HG03558 (cell line): ENCODE results near the gene PRM2.

ENCODE experiments used
- ATAC-seq: cut with Tn5 transposase; IDR thresholded peaks from one replicate; pipeline ENCODE4 v1.9.1; 2021; ENCODE audit warnings: moderate number of reproducible peaks; ENCODE audit not compliant: unreplicated experiment; ENCODE audit errors: extremely low read depth

The PRM2 gene

GRCh38 chr16:11276143-11276895 is at the start of gene PRM2:
Gene PRM2 (minus strand): TSS chr16:11276480. CDS start chr16:11276370, 110 bp downstream.
- ATAC-seq, result no peak

- ATAC-seq, result no peak
Observed at GRCh38 chr16:11325404-11326083, 49.3 kb upstream of the PRM2 start.

GRCh38 chr16:11323551-11324336 is 47.5 kb upstream of the PRM2 start:
- no peak for ATAC-seq

- no peak for ATAC-seq
Observed at GRCh38 chr16:11322823-11323222, 46.5 kb upstream of the PRM2 start.

- ATAC-seq, result no peak
Observed at GRCh38 chr16:11321662-11322061, 45.4 kb upstream of the PRM2 start.

- ATAC-seq, result no peak
Observed at GRCh38 chr16:11320170-11320569, 43.9 kb upstream of the PRM2 start.

GRCh38 chr16:11319529-11320146 is 43.4 kb upstream of the PRM2 start:
- ATAC-seq, result no peak

GRCh38 chr16:11318817-11319216 is 42.5 kb upstream of the PRM2 start:
- no peak for ATAC-seq

GRCh38 chr16:11316331-11317015 is 40.2 kb upstream of the PRM2 start:
- no peak for ATAC-seq

- no peak for ATAC-seq
Observed at GRCh38 chr16:11315510-11315909, 39.2 kb upstream of the PRM2 start.

GRCh38 chr16:11314309-11314894 is 38.1 kb upstream of the PRM2 start:
- no peak for ATAC-seq

GRCh38 chr16:11313493-11314308 is 37.4 kb upstream of the PRM2 start:
- no peak for ATAC-seq

- no peak for ATAC-seq
Observed at GRCh38 chr16:11312718-11313492, 36.6 kb upstream of the PRM2 start.

- ATAC-seq, result no peak
Observed at GRCh38 chr16:11310997-11311561, 34.8 kb upstream of the PRM2 start.

- no peak for ATAC-seq
Observed at GRCh38 chr16:11310634-11310977, 34.3 kb upstream of the PRM2 start.

GRCh38 chr16:11309895-11310633 is 33.8 kb upstream of the PRM2 start:
- ATAC-seq, result no peak
